ENCODE results near the gene GGT5.

GGT5 gene

DNA sequence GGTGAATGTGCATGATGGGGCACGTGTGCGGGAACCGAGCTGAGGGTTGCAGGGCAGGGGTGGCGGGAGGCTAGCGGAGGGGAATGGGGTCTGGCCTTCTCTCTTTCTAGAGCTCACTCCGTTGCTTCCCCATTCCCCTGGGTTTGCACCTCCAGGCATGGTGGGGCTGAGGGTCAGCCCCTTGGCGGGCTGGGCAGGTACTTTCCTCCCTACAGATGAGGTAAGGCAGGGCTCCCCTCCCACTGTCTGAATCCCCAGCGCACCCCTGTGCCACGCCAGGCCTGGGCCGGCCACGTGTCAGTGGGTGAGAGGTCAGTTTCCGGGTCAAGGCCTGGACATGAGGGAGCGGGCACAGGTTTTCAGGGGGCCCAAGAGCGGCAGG lies 54.7 kb downstream of the GGT5 start:
- Histone ChIP-seq H2AFZ (ENCODE audit: low read depth) (no peak overlapping the region), H3K4me1 (ENCODE audit: low read depth, poor library complexity, severe bottlenecking) (no peaks in the 10 kb centered on the region), H3K36me3 (ENCODE audit: insufficient read depth) (no peaks in the 10 kb centered on the region), H3K27me3 (ENCODE audit: insufficient read depth, low read depth) (no peaks in the 10 kb centered on the region), H3K4me2 (no peak overlapping the region), H3K27ac (no peak overlapping the region), H3K79me2 (ENCODE audit: insufficient read depth, low read depth) (no peaks in the 10 kb centered on the region), H3K4me3 (IDR thresholded peaks at IDR 0.05; ENCODE audit: insufficient read depth, low read depth, low read length) (no peak overlapping the region), H4K20me1 (ENCODE audit: insufficient read depth) (no peaks in the 10 kb centered on the region), H3K9ac (no peak overlapping the region)
- TF ChIP-seq, protein P1, sequence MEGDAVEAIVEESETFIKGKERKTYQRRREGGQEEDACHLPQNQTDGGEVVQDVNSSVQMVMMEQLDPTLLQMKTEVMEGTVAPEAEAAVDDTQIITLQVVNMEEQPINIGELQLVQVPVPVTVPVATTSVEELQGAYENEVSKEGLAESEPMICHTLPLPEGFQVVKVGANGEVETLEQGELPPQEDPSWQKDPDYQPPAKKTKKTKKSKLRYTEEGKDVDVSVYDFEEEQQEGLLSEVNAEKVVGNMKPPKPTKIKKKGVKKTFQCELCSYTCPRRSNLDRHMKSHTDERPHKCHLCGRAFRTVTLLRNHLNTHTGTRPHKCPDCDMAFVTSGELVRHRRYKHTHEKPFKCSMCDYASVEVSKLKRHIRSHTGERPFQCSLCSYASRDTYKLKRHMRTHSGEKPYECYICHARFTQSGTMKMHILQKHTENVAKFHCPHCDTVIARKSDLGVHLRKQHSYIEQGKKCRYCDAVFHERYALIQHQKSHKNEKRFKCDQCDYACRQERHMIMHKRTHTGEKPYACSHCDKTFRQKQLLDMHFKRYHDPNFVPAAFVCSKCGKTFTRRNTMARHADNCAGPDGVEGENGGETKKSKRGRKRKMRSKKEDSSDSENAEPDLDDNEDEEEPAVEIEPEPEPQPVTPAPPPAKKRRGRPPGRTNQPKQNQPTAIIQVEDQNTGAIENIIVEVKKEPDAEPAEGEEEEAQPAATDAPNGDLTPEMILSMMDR (conservative IDR thresholded peaks at IDR 0.05; ENCODE audit: low read depth, low read length): no peak

DNA sequence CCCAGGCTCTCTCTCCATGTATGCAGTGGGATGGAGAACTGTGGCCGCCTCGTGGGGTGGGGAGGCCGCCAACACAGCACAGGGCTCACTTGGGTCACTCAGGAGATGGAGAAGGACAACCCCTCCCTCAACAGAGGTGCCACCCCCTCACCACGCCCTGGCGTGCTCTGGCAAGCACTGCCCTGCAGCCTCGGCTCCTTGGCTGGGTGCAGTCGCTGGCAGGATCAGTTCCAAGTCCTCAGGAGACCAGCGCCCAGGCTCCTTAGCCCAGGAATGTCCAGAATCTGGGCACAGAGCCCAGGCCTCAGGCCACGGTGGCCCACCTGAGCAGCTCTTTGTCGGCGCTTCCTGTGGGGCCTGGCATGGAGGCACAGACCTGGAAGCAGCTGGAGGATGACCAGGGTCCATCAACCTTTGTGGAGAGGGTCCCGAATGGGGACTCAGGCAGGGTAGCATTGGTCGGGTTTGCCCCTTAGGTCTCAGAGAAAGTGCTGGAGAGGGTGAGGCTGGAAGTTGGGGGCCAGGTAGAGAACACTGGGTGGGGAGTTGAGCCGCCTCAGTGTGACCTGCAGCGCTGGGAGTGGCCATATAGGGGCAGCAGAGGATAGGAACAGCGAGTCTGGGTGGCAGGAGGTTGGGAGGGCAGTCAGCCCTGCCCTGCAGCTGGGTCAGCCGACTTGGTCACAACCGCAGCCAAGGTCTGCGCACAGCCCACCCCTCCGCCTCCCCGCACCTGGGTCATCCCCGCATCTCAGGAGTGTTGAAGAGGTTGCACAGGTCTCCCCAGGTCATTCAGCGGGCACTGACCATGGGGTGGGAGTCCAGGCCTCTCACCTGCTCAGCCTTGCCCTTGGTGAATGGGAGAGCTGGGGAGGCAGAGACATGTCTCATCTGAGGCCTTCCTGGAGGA lies 55.4 kb downstream of the GGT5 start:
- H4K20me1 ChIP-seq (ENCODE audit: insufficient read depth): no peaks in the 10 kb centered on the region
- H2AFZ ChIP-seq (ENCODE audit: low read depth): no peak overlapping the region; the same call in 1 of the 2 replicates
- H3K9ac ChIP-seq: no peak overlapping the region
- TF ChIP-seq, protein P1 (conservative IDR thresholded peaks at IDR 0.05; ENCODE audit: low read depth, low read length): peak; percentile 77
- no peaks in the 10 kb centered on the region for H3K36me3 ChIP-seq (ENCODE audit: insufficient read depth)
- no peak overlapping the region for H3K27ac ChIP-seq
- H3K4me2 ChIP-seq: no peak overlapping the region
- H3K27me3 ChIP-seq (ENCODE audit: insufficient read depth, low read depth): no peaks in the 10 kb centered on the region
- H3K4me3 ChIP-seq (IDR thresholded peaks at IDR 0.05; ENCODE audit: insufficient read depth, low read depth, low read length): no peak overlapping the region
- no peaks in the 10 kb centered on the region for H3K79me2 ChIP-seq (ENCODE audit: insufficient read depth, low read depth)
- no peaks in the 10 kb centered on the region for H3K4me1 ChIP-seq (ENCODE audit: low read depth, poor library complexity, severe bottlenecking)

DNA sequence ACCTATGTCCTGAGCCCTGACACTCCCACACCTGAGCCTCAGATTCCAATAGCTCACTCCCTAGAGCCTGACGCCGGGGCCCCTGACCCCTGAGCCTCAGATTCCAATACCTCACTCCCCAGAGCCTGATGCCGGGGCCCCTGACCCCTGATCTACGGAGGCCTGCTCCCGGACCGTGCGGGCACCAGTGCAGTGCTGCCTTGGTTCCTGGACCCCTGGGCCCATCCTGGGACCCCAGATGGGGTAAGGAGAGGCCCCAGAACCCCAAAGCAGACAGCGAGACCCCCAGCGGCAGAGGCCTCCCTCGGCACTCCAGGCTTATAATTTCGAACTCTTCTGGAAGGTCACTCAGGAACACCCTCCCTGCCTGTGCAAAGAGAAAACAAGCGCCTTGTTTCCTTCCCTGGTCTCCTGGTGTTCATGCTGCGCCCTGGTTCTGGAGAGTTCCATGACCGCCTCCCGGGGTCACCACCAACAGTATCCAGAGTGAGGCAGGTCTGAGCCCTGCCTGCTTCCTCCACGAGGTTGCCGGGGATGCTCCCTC lies 56.1 kb downstream of the GGT5 start:
- Histone ChIP-seq H2AFZ (ENCODE audit: low read depth) (no peak overlapping the region), H3K27ac (no peak overlapping the region), H4K20me1 (ENCODE audit: insufficient read depth) (no peaks in the 10 kb centered on the region), H3K4me1 (ENCODE audit: low read depth, poor library complexity, severe bottlenecking) (no peaks in the 10 kb centered on the region), H3K4me3 (IDR thresholded peaks at IDR 0.05; ENCODE audit: insufficient read depth, low read depth, low read length) (no peak overlapping the region), H3K9ac (no peak overlapping the region), H3K27me3 (ENCODE audit: insufficient read depth, low read depth) (no peaks in the 10 kb centered on the region), H3K79me2 (ENCODE audit: insufficient read depth, low read depth) (no peaks in the 10 kb centered on the region), H3K36me3 (ENCODE audit: insufficient read depth) (no peaks in the 10 kb centered on the region), H3K4me2 (no peak overlapping the region)
- TF ChIP-seq, protein P1 (conservative IDR thresholded peaks at IDR 0.05; ENCODE audit: low read depth, low read length): no peak

DNA sequence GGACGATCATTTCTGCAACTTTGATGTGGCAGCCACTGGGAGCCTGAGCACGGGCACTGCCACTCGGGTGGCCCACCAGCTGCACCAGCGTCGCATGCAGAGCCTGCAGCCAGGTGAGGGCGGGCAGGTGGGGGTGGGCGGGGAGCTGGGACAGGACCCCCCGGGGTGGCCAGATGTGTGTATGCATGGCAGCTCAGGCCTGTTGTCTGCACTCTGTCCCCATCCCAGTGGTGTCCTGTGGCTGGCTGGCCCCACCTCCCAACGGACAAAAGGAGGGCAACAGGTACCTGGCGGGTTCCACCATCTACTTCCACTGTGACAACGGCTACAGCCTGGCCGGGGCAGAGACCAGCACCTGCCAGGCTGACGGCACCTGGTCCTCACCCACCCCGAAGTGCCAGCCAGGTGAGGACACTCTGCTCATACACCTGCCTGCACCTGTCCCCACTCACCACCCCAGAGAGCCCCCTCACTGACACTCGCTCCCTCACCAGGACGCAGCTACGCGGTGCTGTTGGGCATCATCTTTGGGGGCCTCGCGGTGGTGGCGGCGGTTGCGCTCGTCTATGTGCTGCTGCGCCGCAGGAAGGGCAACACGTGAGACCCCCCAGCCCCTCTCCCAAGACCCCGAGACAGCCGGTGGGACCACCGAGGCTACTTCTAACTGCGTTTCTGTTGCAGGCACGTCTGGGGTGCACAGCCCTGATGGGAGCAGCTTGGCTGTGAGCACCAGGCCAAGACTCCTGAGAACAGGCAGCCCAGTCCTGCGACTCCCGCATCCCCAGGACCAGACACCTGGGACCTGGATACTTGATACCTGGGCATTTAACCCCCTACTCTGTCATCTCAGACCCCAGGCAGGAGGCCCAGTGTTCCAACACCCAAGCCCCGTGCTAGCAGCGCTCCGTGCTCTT lies 56.9 kb downstream of the GGT5 start:
- Histone ChIP-seq H3K27me3 (ENCODE audit: insufficient read depth, low read depth) (no peaks in the 10 kb centered on the region), H3K4me3 (IDR thresholded peaks at IDR 0.05; ENCODE audit: insufficient read depth, low read depth, low read length) (no peak overlapping the region), H2AFZ (ENCODE audit: low read depth) (no peak overlapping the region), H3K36me3 (ENCODE audit: insufficient read depth) (no peaks in the 10 kb centered on the region), H3K79me2 (ENCODE audit: insufficient read depth, low read depth) (no peaks in the 10 kb centered on the region), H3K4me1 (ENCODE audit: low read depth, poor library complexity, severe bottlenecking) (no peaks in the 10 kb centered on the region), H3K9ac (no peak overlapping the region), H3K27ac (no peak overlapping the region), H4K20me1 (ENCODE audit: insufficient read depth) (no peaks in the 10 kb centered on the region), H3K4me2 (no peak overlapping the region)
- TF ChIP-seq, protein P1 (conservative IDR thresholded peaks at IDR 0.05; ENCODE audit: low read depth, low read length): no peak
